Stimulated activated naive CD8-positive, alpha-beta T cell treated with anti-CD3 and anti-CD28 coated beads, Interleukin-15, amount 100 ng/mL, for 72 hours (primary cell): Measurements from ENCODE around the gene AUTS2.

Experiments
- ATAC-seq: fragments of 150-1000 bp; cut with Tn5 transposase; 2 replicates; pipeline ENCODE4 v1.10.0; 2021; ENCODE audit warnings: mild to moderate bottlenecking, moderate library complexity
- DNase-seq, 2 donors: peaks; one replicate each; pipeline ENCODE4 v3.0.0; 2021 to 2022
- H3K27ac Mint-ChIP-seq, 2 donors: one replicate each; pipeline ENCODE4 v1.8.0; 2022; ENCODE audit warnings: mild to moderate bottlenecking in 2 of 2, mixed read lengths in 2 of 2, moderate library complexity in 2 of 2
- H3K27me3 Mint-ChIP-seq: one replicate; pipeline ENCODE4 v1.8.0; 2022; ENCODE audit warnings: mixed read lengths
- H3K4me1 Mint-ChIP-seq: one replicate; pipeline ENCODE4 v1.8.0; 2022; ENCODE audit warnings: mild to moderate bottlenecking, mixed read lengths
- H3K4me3 Mint-ChIP-seq, 2 donors: one replicate each; pipeline ENCODE4 v1.8.0; 2022; ENCODE audit warnings: mild to moderate bottlenecking in 2 of 2, mixed read lengths in 2 of 2, moderate library complexity in 1 of 2
- H3K9me3 Mint-ChIP-seq, 2 donors: one replicate each; pipeline ENCODE4 v1.8.0; 2022; ENCODE audit warnings: mixed read lengths in 2 of 2

AUTS2 gene

GRCh38 chr7:69898189-69898588, 299.9 kb downstream of the AUTS2 start:
- no peaks in the 10 kb centered on the region for H3K4me1 Mint-ChIP-seq
- ATAC-seq (no peak), DNase-seq (no peak)
- peaks cover 14% of the 10 kb centered on the region for H3K27me3 Mint-ChIP-seq
- H3K27ac Mint-ChIP-seq = no peak overlapping the region
- no peaks in the 10 kb centered on the region for H3K9me3 Mint-ChIP-seq
- no peak overlapping the region for H3K4me3 Mint-ChIP-seq

GRCh38 chr7:69903410-69903809, 305.1 kb downstream of the AUTS2 start:
- ATAC-seq = no peak
- Mint-ChIP-seq H3K4me1 (peaks cover 8% of the 10 kb centered on the region), H3K27ac (no peak overlapping the region), H3K4me3 (no peak overlapping the region), H3K9me3 (no peaks in the 10 kb centered on the region), H3K27me3 (peaks cover 45% of the 10 kb centered on the region)
- no peak for DNase-seq

GRCh38 chr7:69906283-69906995, 308.2 kb downstream of the AUTS2 start:
- DNase-seq (no peak), ATAC-seq (peak; percentile 52)
- Mint-ChIP-seq H3K27ac (no peak overlapping the region), H3K9me3 (no peaks in the 10 kb centered on the region), H3K4me3 (no peak overlapping the region), H3K4me1 (peaks cover 8% of the 10 kb centered on the region), H3K27me3 (peaks cover 31% of the 10 kb centered on the region)

GRCh38 chr7:69907720-69908119, 309.4 kb downstream of the AUTS2 start:
- Mint-ChIP-seq H3K4me1 (peaks cover 8% of the 10 kb centered on the region), H3K9me3 (no peaks in the 10 kb centered on the region), H3K27me3 (peaks cover 31% of the 10 kb centered on the region), H3K4me3 (no peak overlapping the region), H3K27ac (no peak overlapping the region)
- DNase-seq = no peak
- ATAC-seq = no peak

- H3K4me3 Mint-ChIP-seq = no peak overlapping the region
- ATAC-seq = no peak
- no peak for DNase-seq
- no peaks in the 10 kb centered on the region for H3K9me3 Mint-ChIP-seq
- H3K4me1 Mint-ChIP-seq = peaks cover 8% of the 10 kb centered on the region
- H3K27ac Mint-ChIP-seq = no peak overlapping the region
- peaks cover 31% of the 10 kb centered on the region for H3K27me3 Mint-ChIP-seq
Observed at GRCh38 chr7:69908454-69908853, 310.2 kb downstream of the AUTS2 start.

GRCh38 chr7:69910150-69910549, 311.9 kb downstream of the AUTS2 start:
- Mint-ChIP-seq H3K4me3 (no peak overlapping the region), H3K27ac (no peak overlapping the region), H3K9me3 (no peaks in the 10 kb centered on the region), H3K27me3 (peaks cover 22% of the 10 kb centered on the region), H3K4me1 (peaks cover 8% of the 10 kb centered on the region)
- ATAC-seq (no peak), DNase-seq (no peak)

- Mint-ChIP-seq H3K27ac (no peak overlapping the region), H3K4me3 (no peak overlapping the region), H3K4me1 (peaks cover 5% of the 10 kb centered on the region), H3K27me3 (peaks cover 10% of the 10 kb centered on the region), H3K9me3 (no peaks in the 10 kb centered on the region)
- ATAC-seq (no peak), DNase-seq (no peak)
Observed at GRCh38 chr7:69911337-69911736, 313.1 kb downstream of the AUTS2 start.

GRCh38 chr7:69912141-69912540, 313.9 kb downstream of the AUTS2 start:
- ATAC-seq (no peak), DNase-seq (no peak)
- no peaks in the 10 kb centered on the region for H3K9me3 Mint-ChIP-seq
- H3K27me3 Mint-ChIP-seq = peaks cover 9% of the 10 kb centered on the region
- no peak overlapping the region for H3K4me3 Mint-ChIP-seq
- no peak overlapping the region for H3K27ac Mint-ChIP-seq
- no peaks in the 10 kb centered on the region for H3K4me1 Mint-ChIP-seq

- ATAC-seq (no peak), DNase-seq (no peak)
- Mint-ChIP-seq H3K4me1 (no peaks in the 10 kb centered on the region), H3K9me3 (no peaks in the 10 kb centered on the region), H3K27me3 (peaks cover 4% of the 10 kb centered on the region), H3K27ac (no peak overlapping the region), H3K4me3 (no peak overlapping the region)
Observed at GRCh38 chr7:69912846-69913245, 314.6 kb downstream of the AUTS2 start.

GRCh38 chr7:69919426-69920111, 321.3 kb downstream of the AUTS2 start:
- no peak overlapping the region for H3K4me3 Mint-ChIP-seq
- no peak for ATAC-seq
- no peak overlapping the region for H3K27ac Mint-ChIP-seq
- H3K27me3 Mint-ChIP-seq = no peaks in the 10 kb centered on the region
- no peaks in the 10 kb centered on the region for H3K9me3 Mint-ChIP-seq
- H3K4me1 Mint-ChIP-seq = no peaks in the 10 kb centered on the region
- no peak for DNase-seq

GRCh38 chr7:69920797-69921196, 322.5 kb downstream of the AUTS2 start:
- no peaks in the 10 kb centered on the region for H3K9me3 Mint-ChIP-seq
- H3K27ac Mint-ChIP-seq = no peak overlapping the region
- no peaks in the 10 kb centered on the region for H3K27me3 Mint-ChIP-seq
- ATAC-seq (no peak), DNase-seq (no peak)
- H3K4me3 Mint-ChIP-seq = no peak overlapping the region
- no peaks in the 10 kb centered on the region for H3K4me1 Mint-ChIP-seq

GRCh38 chr7:69922026-69922803, 323.9 kb downstream of the AUTS2 start:
- Mint-ChIP-seq H3K4me3 (no peak overlapping the region), H3K4me1 (no peaks in the 10 kb centered on the region), H3K27ac (no peak overlapping the region), H3K27me3 (no peaks in the 10 kb centered on the region), H3K9me3 (no peaks in the 10 kb centered on the region)
- DNase-seq (no peak), ATAC-seq (no peak)

GRCh38 chr7:69927461-69927860, 329.2 kb downstream of the AUTS2 start:
- Mint-ChIP-seq H3K9me3 (no peaks in the 10 kb centered on the region), H3K4me3 (no peak overlapping the region), H3K4me1 (no peaks in the 10 kb centered on the region), H3K27ac (no peak overlapping the region), H3K27me3 (no peaks in the 10 kb centered on the region)
- ATAC-seq = no peak
- DNase-seq = no peak

- no peak overlapping the region for H3K27ac Mint-ChIP-seq
- DNase-seq (no peak), ATAC-seq (no peak)
- no peak overlapping the region for H3K4me3 Mint-ChIP-seq
- H3K9me3 Mint-ChIP-seq = no peaks in the 10 kb centered on the region
- H3K4me1 Mint-ChIP-seq = no peaks in the 10 kb centered on the region
- no peaks in the 10 kb centered on the region for H3K27me3 Mint-ChIP-seq
Observed at GRCh38 chr7:69928621-69929020, 330.3 kb downstream of the AUTS2 start.

GRCh38 chr7:69929622-69930021, 331.3 kb downstream of the AUTS2 start:
- Mint-ChIP-seq H3K9me3 (no peaks in the 10 kb centered on the region), H3K4me3 (no peak overlapping the region), H3K27ac (no peak overlapping the region), H3K4me1 (no peaks in the 10 kb centered on the region), H3K27me3 (no peaks in the 10 kb centered on the region)
- ATAC-seq = no peak
- DNase-seq = no peak

GRCh38 chr7:69932034-69932628, 333.9 kb downstream of the AUTS2 start:
- no peak for ATAC-seq
- Mint-ChIP-seq H3K4me1 (no peaks in the 10 kb centered on the region), H3K4me3 (no peak overlapping the region), H3K27me3 (no peaks in the 10 kb centered on the region), H3K27ac (no peak overlapping the region), H3K9me3 (no peaks in the 10 kb centered on the region)
- DNase-seq = no peak
